Activated CD4-positive, alpha-beta T cell treated with anti-CD3 and anti-CD28 coated beads, Interleukin-2, Interleukin-6, amounts not matched to agents 100 ng/mL and 50 ng/mL, durations not matched to agents 16 hours and 8 hours (primary cell): ENCODE results near the gene OSR1.
"Not testable (repeated sequence)": the region's sequence is repeated elsewhere in the genome, so short reads cannot be mapped to it uniquely, and the experiment has no call there.

Experiments
- DNase-seq: peaks from one replicate; pipeline ENCODE4 v3.0.0-alpha.2; 2020

Gene OSR1

DNA sequence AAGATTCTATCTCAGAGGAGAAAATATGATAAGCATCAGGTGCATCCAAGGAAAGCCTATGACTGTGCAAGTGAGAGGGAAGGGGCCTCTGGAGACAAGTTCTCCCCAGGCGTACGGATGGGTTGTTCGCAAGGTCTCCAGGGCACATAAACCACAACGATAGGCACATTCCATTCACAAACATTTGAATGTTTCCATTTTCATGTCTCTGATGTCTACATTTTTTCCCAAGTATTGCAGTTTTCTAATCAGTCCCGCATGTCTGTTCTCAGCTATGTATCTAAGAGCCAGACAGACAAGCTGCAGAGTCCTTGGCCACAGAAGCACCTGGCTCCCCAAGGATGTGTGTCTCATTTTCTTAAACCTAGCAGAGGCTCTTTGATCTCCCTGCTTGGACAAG is 28.0 kb downstream of the OSR1 start:
- DNase-seq, result no peak

DNA sequence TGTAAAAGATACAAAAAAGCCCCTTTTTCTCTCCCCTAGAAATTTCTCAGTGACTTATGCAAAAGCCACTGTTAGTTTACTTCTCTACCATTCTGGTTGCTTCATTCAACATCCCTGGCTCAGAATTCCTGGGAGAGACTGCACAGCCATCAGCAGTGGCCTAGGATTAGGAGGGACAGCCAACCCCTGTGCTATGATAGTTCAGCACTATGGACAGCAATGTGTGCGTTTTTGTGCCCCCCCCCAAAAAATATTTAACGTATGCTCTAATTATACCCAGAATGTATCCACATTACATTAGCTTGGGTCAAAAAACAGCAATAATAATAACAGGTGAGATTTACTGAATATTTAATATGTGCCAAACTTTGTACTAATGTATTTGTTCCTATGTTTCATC is 29.0 kb downstream of the OSR1 start:
- no peak for DNase-seq

DNA sequence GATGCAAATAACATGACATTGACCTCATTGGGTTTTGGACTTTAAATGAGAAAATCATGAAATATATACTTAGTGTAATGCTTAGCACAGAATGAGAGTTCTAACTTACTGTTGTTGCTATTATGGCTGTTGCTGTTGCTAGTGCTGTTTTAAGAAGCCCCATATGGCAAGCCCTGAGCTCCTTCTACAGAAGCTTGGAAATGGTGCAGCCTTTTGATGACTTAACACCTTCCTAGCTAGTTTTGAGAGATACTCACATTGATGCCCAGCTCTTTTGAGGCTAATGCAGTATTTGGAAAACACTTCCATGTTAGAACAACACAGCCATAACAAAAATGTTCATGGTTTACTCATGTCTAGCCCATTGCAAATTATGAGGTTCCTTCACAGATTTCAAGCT is 30.9 kb downstream of the OSR1 start:
- DNase-seq, result no peak

DNA sequence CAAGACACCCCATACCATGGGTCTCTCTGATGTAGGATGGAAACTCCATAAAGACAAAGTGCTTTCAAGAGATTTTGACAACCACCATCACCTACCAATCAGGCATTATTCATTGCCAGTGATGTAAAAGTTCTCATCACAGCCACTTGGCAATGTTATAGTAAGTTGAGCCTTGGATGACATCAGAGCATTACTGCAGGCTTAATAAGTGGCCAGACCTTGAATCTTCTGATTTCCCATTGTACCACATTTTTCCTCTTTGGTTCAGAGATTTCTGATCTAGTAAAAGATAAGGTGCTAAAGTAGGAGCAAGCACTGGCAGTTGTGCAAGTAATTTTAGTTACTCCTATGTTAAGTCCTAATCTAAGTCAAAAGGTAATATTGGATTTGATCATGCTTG is 36.5 kb downstream of the OSR1 start:
- DNase-seq, result no peak

DNA sequence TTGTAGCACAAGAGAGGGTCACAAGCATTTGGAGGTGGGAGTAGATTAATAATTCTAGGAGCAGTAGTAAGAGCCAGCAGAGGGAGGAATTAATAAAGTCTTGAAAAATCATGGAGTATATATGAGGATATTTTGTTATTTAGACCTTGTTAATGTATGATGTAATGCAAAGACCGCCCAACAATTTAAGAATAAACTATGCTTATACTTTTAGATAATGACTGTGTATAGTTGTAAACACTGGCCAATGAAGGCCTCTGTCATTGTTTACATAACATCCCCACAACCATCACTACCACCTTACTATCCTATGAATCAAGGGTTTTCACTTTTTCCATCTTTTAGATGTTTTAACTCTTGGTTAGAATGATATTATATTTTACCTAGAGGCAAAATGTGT is 37.6 kb downstream of the OSR1 start:
- no peak for DNase-seq

DNA sequence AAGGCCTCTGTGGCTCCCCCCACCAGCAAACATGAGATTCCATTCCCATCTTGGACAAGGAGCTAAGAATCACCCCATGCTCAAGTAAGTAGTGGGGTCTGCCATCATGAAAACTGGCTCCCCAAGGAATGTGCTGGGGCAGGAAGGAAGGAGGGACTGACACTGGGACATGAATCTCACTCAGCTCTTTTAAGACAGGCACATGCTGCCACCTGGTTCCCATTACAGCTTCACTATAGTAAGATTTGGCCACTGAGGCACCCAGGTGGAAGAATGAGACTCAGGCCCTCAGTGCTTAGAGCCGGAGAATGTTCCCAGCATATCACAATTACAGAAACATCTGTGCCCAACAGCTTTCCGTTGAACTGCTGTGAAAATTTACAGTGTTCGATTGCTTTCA is 38.7 kb downstream of the OSR1 start:
- DNase-seq, result no peak

DNA sequence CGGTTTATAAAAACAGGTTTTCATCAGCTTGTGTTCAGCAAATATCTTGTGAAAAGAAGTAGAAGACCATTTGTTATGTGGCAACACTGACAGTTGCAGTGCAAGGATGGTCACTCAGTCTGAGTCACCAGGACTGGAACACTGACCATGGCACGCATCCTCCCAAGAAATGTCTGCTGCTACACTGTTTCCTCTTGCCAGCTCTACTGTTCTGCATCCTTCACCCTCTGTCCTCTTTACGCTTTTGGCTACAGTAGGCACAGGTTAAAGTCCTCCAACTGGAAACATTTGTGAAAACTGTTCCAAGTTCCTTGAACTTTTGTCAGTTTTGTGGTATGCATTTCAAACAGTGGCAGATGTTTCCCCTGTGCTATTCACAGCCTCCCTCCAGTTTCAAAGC is 39.4 kb downstream of the OSR1 start:
- no peak for DNase-seq

DNA sequence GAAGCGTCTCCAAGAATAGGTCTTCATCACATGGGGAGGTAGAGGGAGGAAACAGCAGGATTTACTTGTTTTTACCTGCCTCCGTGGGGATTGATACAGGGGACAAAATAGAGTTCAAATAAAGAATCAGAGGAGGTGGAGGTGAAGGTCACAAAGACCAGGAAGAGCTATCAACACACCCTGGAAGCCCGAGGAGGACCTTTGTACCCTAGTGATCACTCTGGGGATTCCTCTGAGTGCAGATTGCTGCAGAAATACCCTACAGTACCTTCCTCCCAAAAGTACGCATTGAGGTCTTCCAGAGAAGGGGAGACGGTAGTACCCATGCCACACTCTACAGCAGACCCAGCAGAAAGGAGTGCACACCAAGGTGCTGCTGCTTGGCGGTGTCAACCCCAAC is 44.9 kb downstream of the OSR1 start:
- DNase-seq, result no peak

DNA sequence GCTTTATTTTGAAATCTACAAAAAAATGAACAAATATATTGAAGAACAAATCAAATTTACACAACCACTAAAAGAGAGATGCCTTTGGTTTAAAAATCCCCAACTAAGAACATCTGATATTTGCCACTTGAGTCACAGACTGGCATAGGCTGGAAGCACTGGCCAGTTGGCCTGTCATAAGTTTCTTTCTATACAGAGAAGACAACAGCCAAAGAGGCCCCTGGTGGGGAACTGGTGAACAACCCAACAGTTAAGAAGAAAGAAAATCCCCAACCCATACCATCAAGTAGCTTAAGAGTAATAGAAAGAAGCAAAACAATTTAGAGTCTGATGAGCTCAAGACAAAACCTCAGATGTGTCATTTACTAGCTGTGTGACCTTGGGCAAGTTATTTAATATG is 45.5 kb downstream of the OSR1 start:
- peak; percentile 1 for DNase-seq

DNA sequence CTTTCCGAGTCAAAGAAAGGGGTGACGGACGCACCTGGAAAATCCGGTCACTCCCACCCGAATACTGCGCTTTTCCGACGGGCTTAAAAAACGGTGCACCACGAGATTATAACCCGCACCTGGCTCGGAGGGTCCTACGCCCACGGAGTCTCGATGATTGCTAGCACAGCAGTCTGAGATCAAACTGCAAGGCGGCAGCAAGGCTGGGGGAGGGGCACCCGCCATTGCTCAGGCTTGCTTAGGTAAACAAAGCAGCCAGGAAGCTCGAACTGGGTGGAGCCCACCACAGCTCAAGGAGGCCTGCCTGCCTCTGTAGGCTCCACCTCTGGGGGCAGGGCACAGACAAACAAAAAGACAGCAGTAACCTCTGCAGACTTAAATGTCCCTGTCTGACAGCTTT is 52.4 kb downstream of the OSR1 start:
- DNase-seq, result not testable (repeated sequence)

DNA sequence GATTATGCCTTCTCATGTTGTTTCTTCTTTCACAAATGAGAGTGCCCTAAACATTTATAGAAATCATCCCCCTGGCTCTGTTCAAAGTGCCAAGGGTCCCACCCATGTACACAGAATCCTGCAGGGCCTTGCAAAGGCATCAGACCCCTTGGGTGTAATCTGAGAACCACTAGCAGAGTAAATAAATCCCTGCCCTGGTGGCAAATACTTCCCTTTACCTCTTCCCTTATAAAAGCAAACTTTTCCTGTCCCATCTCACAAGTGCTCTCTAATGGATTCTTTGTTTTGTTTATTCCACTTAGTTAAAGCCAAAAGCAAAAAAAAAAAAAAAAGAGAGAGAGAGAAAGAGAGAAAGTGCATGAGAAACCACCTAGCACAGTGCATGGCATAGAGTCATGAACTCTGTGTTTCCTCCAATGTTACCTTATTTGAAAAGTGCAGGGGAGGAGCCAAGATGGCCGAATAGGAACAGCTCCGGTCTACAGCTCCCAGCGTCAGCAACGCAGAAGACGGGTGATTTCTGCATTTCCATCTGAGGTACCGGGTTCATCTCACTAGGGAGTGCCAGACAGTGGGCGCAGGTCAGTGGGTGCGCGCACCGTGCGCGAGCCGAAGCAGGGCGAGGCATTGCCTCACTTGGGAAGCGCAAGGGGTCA is 52.9 kb downstream of the OSR1 start:
- DNase-seq, result not testable (repeated sequence)

DNA sequence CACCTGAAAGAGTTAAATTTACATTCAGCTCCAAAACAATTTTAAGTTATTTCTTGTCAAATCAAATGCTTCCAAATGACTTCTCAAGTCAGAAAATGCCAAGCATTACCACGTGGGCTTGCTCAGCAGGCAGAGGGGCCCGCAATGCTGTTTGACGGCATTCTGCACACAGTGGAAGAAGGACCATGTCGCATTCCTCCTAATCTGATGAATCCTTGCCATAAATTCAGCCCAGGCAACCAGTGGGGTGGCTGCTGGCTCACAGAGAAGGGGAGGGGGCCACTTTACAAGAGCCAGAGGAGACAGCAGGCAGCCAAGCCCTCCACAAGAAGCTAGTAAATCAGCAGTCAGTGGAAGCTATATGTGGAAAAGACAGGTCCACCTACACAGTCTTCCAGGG is 56.7 kb downstream of the OSR1 start:
- no peak for DNase-seq
